HepG2 (cell line): ENCODE results near the gene TCF25. TPM values are rescaled to one million over a fixed set of nuclear protein-coding genes. Genes with fewer than 3 reads are reported as not detected.

ENCODE experiments used
- GATAD1 ChIP-seq: IDR thresholded peaks from 2 replicates; pipeline ENCODE4 v1.6.1; 2016; ENCODE audit warnings: missing genetic modification reagents, missing compliant biosample characterization
- HNRNPK ChIP-seq: fragments of 200-400 bp; formaldehyde crosslinking; IDR thresholded peaks from 2 replicates; pipeline ENCODE4 v1.6.1; 2018; ENCODE audit warnings: low read length, low read depth, moderate library complexity, mild to moderate bottlenecking; ENCODE audit not compliant: poor library complexity, severe bottlenecking
- HNRNPLL ChIP-seq: fragments of 200-400 bp; formaldehyde crosslinking; IDR thresholded peaks from 2 replicates; pipeline ENCODE4 v1.6.1; 2017; ENCODE audit warnings: mild to moderate bottlenecking, low read depth, low read length; ENCODE audit not compliant: poor library complexity, severe bottlenecking
- KAT7 ChIP-seq: IDR thresholded peaks from 2 replicates; pipeline ENCODE4 v1.6.1; 2018; ENCODE audit warnings: borderline replicate concordance, missing compliant biosample characterization
- MED1 ChIP-seq: sonication (generic); formaldehyde crosslinking; IDR thresholded peaks from 2 replicates; pipeline ENCODE4 v1.4.0; 2020; ENCODE audit warnings: missing genetic modification reagents
- MXI1 ChIP-seq: IDR thresholded peaks from 3 replicates; pipeline ENCODE4 v1.6.1; 2012; ENCODE audit warnings: low read depth, low read length, inconsistent platforms, borderline replicate concordance
- MYNN ChIP-seq: sonication (generic); formaldehyde crosslinking; IDR thresholded peaks from 2 replicates; pipeline ENCODE4 v1.4.0; 2020; ENCODE audit warnings: mild to moderate bottlenecking, low read depth, missing genetic modification reagents
- PAWR ChIP-seq: sonication (generic); formaldehyde crosslinking; IDR thresholded peaks from 2 replicates; pipeline ENCODE4 v1.4.0; 2020; ENCODE audit warnings: missing genetic modification reagents, mild to moderate bottlenecking, borderline replicate concordance
- SP1 ChIP-seq, 2 experiments: fragments of 450-650 bp in 1 of 2; sonication (generic) in 1 of 2; formaldehyde crosslinking in 1 of 2; IDR thresholded peaks; 2 replicates each; pipeline versions ENCODE4 v1.4.0 to v1.6.1; 2016 to 2020; ENCODE audit warnings: missing genetic modification reagents in 1 of 2
- SPEN ChIP-seq: sonication (generic); formaldehyde crosslinking; IDR thresholded peaks from 2 replicates; pipeline ENCODE4 v1.5.1; 2020; ENCODE audit warnings: low read depth, mild to moderate bottlenecking, missing genetic modification reagents
- SRF ChIP-seq: IDR thresholded peaks from 2 replicates; pipeline ENCODE4 v1.6.1; 2011; ENCODE audit warnings: mild to moderate bottlenecking, low read depth, low read length, moderate library complexity
- YEATS2 ChIP-seq: sonication (generic); formaldehyde crosslinking; IDR thresholded peaks from 2 replicates; pipeline ENCODE4 v1.4.0; 2020; ENCODE audit warnings: missing genetic modification reagents, borderline replicate concordance
- ZC3H4 ChIP-seq: sonication (generic); formaldehyde crosslinking; IDR thresholded peaks from 2 replicates; pipeline ENCODE4 v1.4.0; 2020; ENCODE audit warnings: missing genetic modification reagents, borderline replicate concordance
- ZNF296 ChIP-seq: sonication (generic); formaldehyde crosslinking; conservative IDR thresholded peaks from 2 replicates; pipeline ENCODE4 v1.5.0; 2020; ENCODE audit warnings: mild to moderate bottlenecking, missing genetic modification reagents
- ZNF567 ChIP-seq: sonication (generic); formaldehyde crosslinking; IDR thresholded peaks from 2 replicates; pipeline ENCODE4 v1.8.1; 2023; ENCODE audit warnings: mild to moderate bottlenecking, missing genetic modification reagents, borderline replicate concordance
- ZNF747 ChIP-seq: sonication (generic); formaldehyde crosslinking; IDR thresholded peaks from 2 replicates; pipeline ENCODE4 v1.8.1; 2023; ENCODE audit warnings: missing genetic modification reagents, mild to moderate bottlenecking, borderline replicate concordance
- ZSCAN25 ChIP-seq: sonication (generic); formaldehyde crosslinking; IDR thresholded peaks from 2 replicates; pipeline ENCODE4 v1.8.0; 2022; ENCODE audit warnings: mild to moderate bottlenecking, missing genetic modification reagents
- polyA plus RNA-seq, 8 experiments: library from polyadenylated mRNA; depleted of rRNA in 3 of 8; stranded (reverse) in 7 of 8; unstranded in 1 of 8; fragments of >200 nt; fragmentation: Illumina TruSeq in 4 of 8; extraction: Trizol in 4 of 8; gene quantifications; 2 replicates each; pipeline versions ENCODE4 v1.2.1 to v1.2.3, GENCODE V29; 2011 to 2016; ENCODE audit warnings: low read depth in 4 of 8, missing spikeins in 1 of 8, mixed read lengths in 1 of 8; ENCODE audit not compliant: insufficient read depth in 1 of 8
- total RNA-seq, 5 experiments: library from RNA; depleted of rRNA; stranded (reverse); fragments of >200 nt; fragmentation: Illumina TruSeq; extraction: Trizol; gene quantifications; 2 replicates each; pipeline ENCODE4 v1.2.3, GENCODE V29; 2016; ENCODE audit warnings: low read depth in 1 of 5
- TF ChIP-seq, protein P1 (sequence below): sonication (generic); formaldehyde crosslinking; IDR thresholded peaks from 2 replicates; pipeline ENCODE4 v1.5.1; 2020; ENCODE audit warnings: mild to moderate bottlenecking, missing genetic modification reagents, moderate library complexity
- TF ChIP-seq, protein P2 (sequence below): sonication (generic); formaldehyde crosslinking; IDR thresholded peaks from 2 replicates; pipeline ENCODE4 v1.5.1; 2020; ENCODE audit warnings: missing genetic modification reagents, mild to moderate bottlenecking, borderline replicate concordance
- TF ChIP-seq, protein P3 (sequence below): sonication (generic); formaldehyde crosslinking; IDR thresholded peaks from 2 replicates; pipeline ENCODE4 v1.5.1; 2020; ENCODE audit warnings: missing genetic modification reagents, mild to moderate bottlenecking, borderline replicate concordance
- TF ChIP-seq, protein P4 (sequence below): IDR thresholded peaks from 2 replicates; pipeline ENCODE4 v1.6.1; 2016; ENCODE audit warnings: missing compliant biosample characterization, missing genetic modification reagents, borderline replicate concordance

The TCF25 gene
- total and polyA plus RNA-seq, 2 of the 13 experiments (the other 11 are each of a cell fraction or from before 2014, with no cell fraction given): 138 to 206 TPM

GRCh38 chr16:89873972-89874689 is 739 bp downstream of the TCF25 start (continued):
- TF ChIP-seq, protein P1, sequence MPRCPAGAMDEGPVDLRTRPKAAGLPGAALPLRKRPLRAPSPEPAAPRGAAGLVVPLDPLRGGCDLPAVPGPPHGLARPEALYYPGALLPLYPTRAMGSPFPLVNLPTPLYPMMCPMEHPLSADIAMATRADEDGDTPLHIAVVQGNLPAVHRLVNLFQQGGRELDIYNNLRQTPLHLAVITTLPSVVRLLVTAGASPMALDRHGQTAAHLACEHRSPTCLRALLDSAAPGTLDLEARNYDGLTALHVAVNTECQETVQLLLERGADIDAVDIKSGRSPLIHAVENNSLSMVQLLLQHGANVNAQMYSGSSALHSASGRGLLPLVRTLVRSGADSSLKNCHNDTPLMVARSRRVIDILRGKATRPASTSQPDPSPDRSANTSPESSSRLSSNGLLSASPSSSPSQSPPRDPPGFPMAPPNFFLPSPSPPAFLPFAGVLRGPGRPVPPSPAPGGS (CRISPR knock-in tag): no peak
- TF ChIP-seq HNRNPLL (no peak), SP1 (IDR thresholded peaks at IDR 0.05) (0 out of 2 replicates have a peak, but pooled peaks have one; percentile 19), SP1 (CRISPR knock-in tag; IDR thresholded peaks at IDR 0.05) (peak; percentile 89), YEATS2 (CRISPR knock-in tag) (peak; percentile 81), ZNF747 (CRISPR knock-in tag) (0 out of 2 replicates have a peak, but pooled peaks have one; percentile 26), GATAD1 (CRISPR knock-in tag) (peak; percentile 29; the same call in 1 of the 2 replicates), MYNN (no peak; the same call in 1 of the 2 replicates), ZNF296 (CRISPR knock-in tag) (no peak), SPEN (CRISPR knock-in tag) (peak; percentile 64), MED1 (CRISPR knock-in tag) (no peak), PAWR (CRISPR knock-in tag) (no peak), MXI1 (peak; percentile 95; the same call in 2 of the 3 replicates), ZSCAN25 (CRISPR knock-in tag) (0 out of 2 replicates have a peak, but pooled peaks have one; percentile 22), ZC3H4 (peak; percentile 54; the same call in 1 of the 2 replicates), KAT7 (CRISPR knock-in tag) (0 out of 2 replicates have a peak, but pooled peaks have one; percentile 67), ZNF567 (CRISPR knock-in tag) (no peak), SRF (no peak), HNRNPK (peak; percentile 90)
- TF ChIP-seq, protein P2, sequence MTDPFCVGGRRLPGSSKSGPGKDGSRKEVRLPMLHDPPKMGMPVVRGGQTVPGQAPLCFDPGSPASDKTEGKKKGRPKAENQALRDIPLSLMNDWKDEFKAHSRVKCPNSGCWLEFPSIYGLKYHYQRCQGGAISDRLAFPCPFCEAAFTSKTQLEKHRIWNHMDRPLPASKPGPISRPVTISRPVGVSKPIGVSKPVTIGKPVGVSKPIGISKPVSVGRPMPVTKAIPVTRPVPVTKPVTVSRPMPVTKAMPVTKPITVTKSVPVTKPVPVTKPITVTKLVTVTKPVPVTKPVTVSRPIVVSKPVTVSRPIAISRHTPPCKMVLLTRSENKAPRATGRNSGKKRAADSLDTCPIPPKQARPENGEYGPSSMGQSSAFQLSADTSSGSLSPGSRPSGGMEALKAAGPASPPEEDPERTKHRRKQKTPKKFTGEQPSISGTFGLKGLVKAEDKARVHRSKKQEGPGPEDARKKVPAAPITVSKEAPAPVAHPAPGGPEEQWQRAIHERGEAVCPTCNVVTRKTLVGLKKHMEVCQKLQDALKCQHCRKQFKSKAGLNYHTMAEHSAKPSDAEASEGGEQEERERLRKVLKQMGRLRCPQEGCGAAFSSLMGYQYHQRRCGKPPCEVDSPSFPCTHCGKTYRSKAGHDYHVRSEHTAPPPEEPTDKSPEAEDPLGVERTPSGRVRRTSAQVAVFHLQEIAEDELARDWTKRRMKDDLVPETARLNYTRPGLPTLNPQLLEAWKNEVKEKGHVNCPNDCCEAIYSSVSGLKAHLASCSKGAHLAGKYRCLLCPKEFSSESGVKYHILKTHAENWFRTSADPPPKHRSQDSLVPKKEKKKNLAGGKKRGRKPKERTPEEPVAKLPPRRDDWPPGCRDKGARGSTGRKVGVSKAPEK (CRISPR knock-in tag): no peak
- TF ChIP-seq, protein P3, sequence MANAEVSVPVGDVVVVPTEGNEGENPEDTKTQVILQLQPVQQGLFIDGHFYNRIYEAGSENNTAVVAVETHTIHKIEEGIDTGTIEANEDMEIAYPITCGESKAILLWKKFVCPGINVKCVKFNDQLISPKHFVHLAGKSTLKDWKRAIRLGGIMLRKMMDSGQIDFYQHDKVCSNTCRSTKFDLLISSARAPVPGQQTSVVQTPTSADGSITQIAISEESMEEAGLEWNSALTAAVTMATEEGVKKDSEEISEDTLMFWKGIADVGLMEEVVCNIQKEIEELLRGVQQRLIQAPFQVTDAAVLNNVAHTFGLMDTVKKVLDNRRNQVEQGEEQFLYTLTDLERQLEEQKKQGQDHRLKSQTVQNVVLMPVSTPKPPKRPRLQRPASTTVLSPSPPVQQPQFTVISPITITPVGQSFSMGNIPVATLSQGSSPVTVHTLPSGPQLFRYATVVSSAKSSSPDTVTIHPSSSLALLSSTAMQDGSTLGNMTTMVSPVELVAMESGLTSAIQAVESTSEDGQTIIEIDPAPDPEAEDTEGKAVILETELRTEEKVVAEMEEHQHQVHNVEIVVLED (CRISPR knock-in tag): peak; percentile 62
- TF ChIP-seq, protein P4, sequence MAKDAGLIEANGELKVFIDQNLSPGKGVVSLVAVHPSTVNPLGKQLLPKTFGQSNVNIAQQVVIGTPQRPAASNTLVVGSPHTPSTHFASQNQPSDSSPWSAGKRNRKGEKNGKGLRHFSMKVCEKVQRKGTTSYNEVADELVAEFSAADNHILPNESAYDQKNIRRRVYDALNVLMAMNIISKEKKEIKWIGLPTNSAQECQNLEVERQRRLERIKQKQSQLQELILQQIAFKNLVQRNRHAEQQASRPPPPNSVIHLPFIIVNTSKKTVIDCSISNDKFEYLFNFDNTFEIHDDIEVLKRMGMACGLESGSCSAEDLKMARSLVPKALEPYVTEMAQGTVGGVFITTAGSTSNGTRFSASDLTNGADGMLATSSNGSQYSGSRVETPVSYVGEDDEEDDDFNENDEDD (CRISPR knock-in tag): peak; percentile 75; the same call in 1 of the 2 replicates
